Measurements from ENCODE around the gene NDRG3.

NDRG3 gene

DNA sequence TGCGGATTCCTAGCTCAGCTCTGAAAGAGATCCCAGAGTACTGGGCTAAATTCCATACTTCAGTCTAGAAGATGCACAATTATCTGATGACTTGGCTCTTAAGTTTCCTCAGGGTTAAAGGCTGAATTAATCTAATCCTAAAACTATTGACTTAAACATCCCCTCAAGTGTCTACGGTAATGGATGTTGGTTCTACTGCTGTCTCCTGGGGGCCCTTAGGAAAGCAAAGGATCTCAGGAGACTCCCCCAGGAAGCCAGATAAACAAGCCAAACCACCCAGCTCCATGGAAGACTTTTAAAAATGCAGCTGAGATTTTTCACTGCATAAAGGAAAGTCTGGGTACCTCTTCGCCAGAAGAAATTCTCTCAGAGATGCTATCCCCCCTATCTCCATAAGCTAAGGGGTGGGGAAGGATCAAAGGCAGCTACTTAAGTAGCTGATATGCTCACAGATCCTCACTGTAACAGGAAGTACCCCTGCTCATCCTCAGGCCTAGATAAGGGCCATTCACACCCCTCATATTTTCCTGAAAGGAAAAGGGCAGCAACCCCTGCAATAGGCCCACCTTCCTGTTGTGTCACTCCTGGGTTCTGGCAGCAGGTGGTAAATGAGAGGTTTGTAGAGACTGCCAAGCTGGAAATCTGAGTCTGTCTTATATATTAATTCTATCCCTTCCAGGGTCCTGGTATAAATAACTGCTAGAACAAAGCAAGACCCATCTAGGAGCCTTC, 9.3 kb downstream of the NDRG3 start:
- Histone ChIP-seq H2AFZ (ENCODE audit: low read length) (no peak overlapping the region), H3K36me3 (replicated peaks in 1 of 2; ENCODE audit: control insufficient read depth in 2 of 2, insufficient read depth in 2 of 2, low read length in 2 of 2) (no peaks in the 10 kb centered on the region), H3K27me3 (ENCODE audit: control insufficient read depth in 3 of 3, insufficient read depth in 3 of 3, low read depth in 1 of 3, low read length in 3 of 3) (no peaks in the 10 kb centered on the region), H2BK120ac (ENCODE audit: low read depth, low read length) (no peak overlapping the region), H3K4me1 (ENCODE audit: control insufficient read depth in 2 of 2, insufficient read depth in 1 of 2, low read depth in 1 of 2, low read length in 2 of 2) (peaks cover 0 to 4% of the 10 kb centered on the region in 2 donors), H3K27ac (replicated peaks; ENCODE audit: low read length) (no peak overlapping the region), H3K9ac (ENCODE audit: low read depth, low read length, poor library complexity) (no peak overlapping the region), H2AK5ac (ENCODE audit: low read depth, low read length) (no peak overlapping the region), H3K9me3 (replicated peaks in 1 of 2; ENCODE audit: control insufficient read depth in 2 of 2, insufficient read depth in 1 of 2, low read depth in 1 of 2, low read length in 2 of 2) (no peaks in the 10 kb centered on the region), H2BK12ac (ENCODE audit: low read length) (no peak overlapping the region), H2BK15ac (ENCODE audit: low read length) (no peak overlapping the region), H3K4me2 (ENCODE audit: insufficient read depth, low read length, poor library complexity, severe bottlenecking) (no peak overlapping the region), H3K4me3 (ENCODE audit: low read length in 2 of 2) (no peak overlapping the region), H2BK5ac (ENCODE audit: low read length) (no peak overlapping the region), H3K14ac (ENCODE audit: low read length) (no peak overlapping the region), H3K23ac (ENCODE audit: low read depth, low read length, poor library complexity) (no peak overlapping the region), H3K18ac (ENCODE audit: low read length) (no peak overlapping the region), H3K4ac (ENCODE audit: low read length) (no peak overlapping the region), H4K91ac (ENCODE audit: low read depth, low read length, poor library complexity) (no peak overlapping the region), H4K8ac (ENCODE audit: low read depth, low read length) (no peak overlapping the region), H3K79me1 (ENCODE audit: low read depth, low read length) (no peaks in the 10 kb centered on the region)
- WGBS, 2 donors (ENCODE audit: extremely low coverage in 2 of 2, insufficient read length in 2 of 2, insufficient replicate concordance in 1 of 2) = no CpG with 5 or more reads among the region's 3 CpGs
- DNase-seq (ENCODE audit: low spot score) = no peak

- H3K18ac ChIP-seq (ENCODE audit: low read length) = no peak overlapping the region
- no peaks in the 10 kb centered on the region for H3K27me3 ChIP-seq (ENCODE audit: control insufficient read depth in 3 of 3, insufficient read depth in 3 of 3, low read depth in 1 of 3, low read length in 3 of 3)
- H3K14ac ChIP-seq (ENCODE audit: low read length) = no peak overlapping the region
- no peak overlapping the region for H2AK5ac ChIP-seq (ENCODE audit: low read depth, low read length)
- H4K91ac ChIP-seq (ENCODE audit: low read depth, low read length, poor library complexity) = no peak overlapping the region
- no peak overlapping the region for H2BK5ac ChIP-seq (ENCODE audit: low read length)
- no peaks in the 10 kb centered on the region for H3K79me1 ChIP-seq (ENCODE audit: low read depth, low read length)
- H4K8ac ChIP-seq (ENCODE audit: low read depth, low read length) = no peak overlapping the region
- no peaks in the 10 kb centered on the region for H3K36me3 ChIP-seq (replicated peaks in 1 of 2; ENCODE audit: control insufficient read depth in 2 of 2, insufficient read depth in 2 of 2, low read length in 2 of 2)
- H3K27ac ChIP-seq (replicated peaks; ENCODE audit: low read length) = no peak overlapping the region
- H3K4me2 ChIP-seq (ENCODE audit: insufficient read depth, low read length, poor library complexity, severe bottlenecking) = no peak overlapping the region
- H3K9ac ChIP-seq (ENCODE audit: low read depth, low read length, poor library complexity) = no peak overlapping the region
- H3K9me3 ChIP-seq (replicated peaks in 1 of 2; ENCODE audit: control insufficient read depth in 2 of 2, insufficient read depth in 1 of 2, low read depth in 1 of 2, low read length in 2 of 2) = no peaks in the 10 kb centered on the region
- H2AFZ ChIP-seq (ENCODE audit: low read length) = no peak overlapping the region
- WGBS, 2 donors (ENCODE audit: extremely low coverage in 2 of 2, insufficient read length in 2 of 2, insufficient replicate concordance in 1 of 2) = no CpG with 5 or more reads among the region's 1 CpG
- no peak overlapping the region for H2BK120ac ChIP-seq (ENCODE audit: low read depth, low read length)
- H3K23ac ChIP-seq (ENCODE audit: low read depth, low read length, poor library complexity) = no peak overlapping the region
- DNase-seq (ENCODE audit: low spot score) = no peak
- H2BK12ac ChIP-seq (ENCODE audit: low read length) = no peak overlapping the region
- no peak overlapping the region for H3K4ac ChIP-seq (ENCODE audit: low read length)
- peaks cover 0 to 4% of the 10 kb centered on the region in 2 donors for H3K4me1 ChIP-seq (ENCODE audit: control insufficient read depth in 2 of 2, insufficient read depth in 1 of 2, low read depth in 1 of 2, low read length in 2 of 2)
- no peak overlapping the region for H2BK15ac ChIP-seq (ENCODE audit: low read length)
- no peak overlapping the region for H3K4me3 ChIP-seq (ENCODE audit: low read length in 2 of 2)
Measured at GRCh38 chr20:36732456-36732855, 13.4 kb downstream of the NDRG3 start.

GRCh38 chr20:36728986-36729385, 16.9 kb downstream of the NDRG3 start:
- H3K27me3 ChIP-seq (ENCODE audit: control insufficient read depth in 3 of 3, insufficient read depth in 3 of 3, low read depth in 1 of 3, low read length in 3 of 3) = no peaks in the 10 kb centered on the region
- no peak for DNase-seq (ENCODE audit: low spot score)
- no peak overlapping the region for H3K9ac ChIP-seq (ENCODE audit: low read depth, low read length, poor library complexity)
- H4K8ac ChIP-seq (ENCODE audit: low read depth, low read length) = no peak overlapping the region
- H3K14ac ChIP-seq (ENCODE audit: low read length) = no peak overlapping the region
- H2BK120ac ChIP-seq (ENCODE audit: low read depth, low read length) = no peak overlapping the region
- WGBS, 2 donors (ENCODE audit: extremely low coverage in 2 of 2, insufficient read length in 2 of 2, insufficient replicate concordance in 1 of 2) = no CpG with 5 or more reads among the region's 3 CpGs
- H3K4me2 ChIP-seq (ENCODE audit: insufficient read depth, low read length, poor library complexity, severe bottlenecking) = no peak overlapping the region
- H4K91ac ChIP-seq (ENCODE audit: low read depth, low read length, poor library complexity) = no peak overlapping the region
- no peak overlapping the region for H3K18ac ChIP-seq (ENCODE audit: low read length)
- H2AFZ ChIP-seq (ENCODE audit: low read length) = no peak overlapping the region
- no peak overlapping the region for H3K27ac ChIP-seq (replicated peaks; ENCODE audit: low read length)
- H3K36me3 ChIP-seq (replicated peaks in 1 of 2; ENCODE audit: control insufficient read depth in 2 of 2, insufficient read depth in 2 of 2, low read length in 2 of 2) = no peaks in the 10 kb centered on the region
- no peaks in the 10 kb centered on the region for H3K9me3 ChIP-seq (replicated peaks in 1 of 2; ENCODE audit: control insufficient read depth in 2 of 2, insufficient read depth in 1 of 2, low read depth in 1 of 2, low read length in 2 of 2)
- H3K4ac ChIP-seq (ENCODE audit: low read length) = no peak overlapping the region
- H3K4me3 ChIP-seq (ENCODE audit: low read length in 2 of 2) = no peak overlapping the region
- peaks cover 0 to 2% of the 10 kb centered on the region in 2 donors for H3K4me1 ChIP-seq (ENCODE audit: control insufficient read depth in 2 of 2, insufficient read depth in 1 of 2, low read depth in 1 of 2, low read length in 2 of 2)
- H2BK5ac ChIP-seq (ENCODE audit: low read length) = no peak overlapping the region
- no peak overlapping the region for H3K23ac ChIP-seq (ENCODE audit: low read depth, low read length, poor library complexity)
- H2BK12ac ChIP-seq (ENCODE audit: low read length) = no peak overlapping the region
- no peak overlapping the region for H2AK5ac ChIP-seq (ENCODE audit: low read depth, low read length)
- H2BK15ac ChIP-seq (ENCODE audit: low read length) = no peak overlapping the region
- H3K79me1 ChIP-seq (ENCODE audit: low read depth, low read length) = no peaks in the 10 kb centered on the region

DNA sequence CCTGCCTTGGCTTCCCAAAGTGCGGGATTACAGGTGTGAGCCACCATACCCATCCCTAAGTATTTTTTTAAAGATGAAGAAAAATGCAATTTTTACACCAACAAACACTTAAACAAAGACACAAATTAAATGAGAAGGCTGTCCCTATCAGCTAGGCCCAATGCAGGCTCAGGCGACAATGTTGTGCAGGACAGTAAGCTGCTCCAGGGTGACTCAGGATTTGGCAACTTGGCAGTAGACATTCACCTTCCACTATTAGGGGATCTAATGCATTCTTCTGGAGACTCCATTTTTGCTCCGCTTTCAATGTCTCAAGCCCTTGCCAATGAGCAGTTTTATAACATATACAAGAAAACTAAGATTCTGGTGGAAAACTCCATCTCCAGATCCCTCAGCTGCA, 19.7 kb downstream of the NDRG3 start:
- H3K79me1 ChIP-seq (ENCODE audit: low read depth, low read length) = no peaks in the 10 kb centered on the region
- no peak overlapping the region for H2BK12ac ChIP-seq (ENCODE audit: low read length)
- no peak for DNase-seq (ENCODE audit: low spot score)
- H2BK120ac ChIP-seq (ENCODE audit: low read depth, low read length) = no peak overlapping the region
- no peak overlapping the region for H2AFZ ChIP-seq (ENCODE audit: low read length)
- no peak overlapping the region for H3K4me2 ChIP-seq (ENCODE audit: insufficient read depth, low read length, poor library complexity, severe bottlenecking)
- H3K23ac ChIP-seq (ENCODE audit: low read depth, low read length, poor library complexity) = no peak overlapping the region
- no peaks in the 10 kb centered on the region for H3K36me3 ChIP-seq (replicated peaks in 1 of 2; ENCODE audit: control insufficient read depth in 2 of 2, insufficient read depth in 2 of 2, low read length in 2 of 2)
- no peaks in the 10 kb centered on the region for H3K4me1 ChIP-seq (ENCODE audit: control insufficient read depth in 2 of 2, insufficient read depth in 1 of 2, low read depth in 1 of 2, low read length in 2 of 2)
- H3K27ac ChIP-seq (replicated peaks; ENCODE audit: low read length) = no peak overlapping the region
- H3K27me3 ChIP-seq (ENCODE audit: control insufficient read depth in 3 of 3, insufficient read depth in 3 of 3, low read depth in 1 of 3, low read length in 3 of 3) = no peaks in the 10 kb centered on the region
- H3K4me3 ChIP-seq (ENCODE audit: low read length in 2 of 2) = no peak overlapping the region
- no peak overlapping the region for H2BK15ac ChIP-seq (ENCODE audit: low read length)
- H3K14ac ChIP-seq (ENCODE audit: low read length) = no peak overlapping the region
- H4K8ac ChIP-seq (ENCODE audit: low read depth, low read length) = no peak overlapping the region
- H3K9me3 ChIP-seq (replicated peaks in 1 of 2; ENCODE audit: control insufficient read depth in 2 of 2, insufficient read depth in 1 of 2, low read depth in 1 of 2, low read length in 2 of 2) = no peaks in the 10 kb centered on the region
- H2BK5ac ChIP-seq (ENCODE audit: low read length) = no peak overlapping the region
- no peak overlapping the region for H3K9ac ChIP-seq (ENCODE audit: low read depth, low read length, poor library complexity)
- H3K18ac ChIP-seq (ENCODE audit: low read length) = no peak overlapping the region
- H3K4ac ChIP-seq (ENCODE audit: low read length) = no peak overlapping the region
- no peak overlapping the region for H4K91ac ChIP-seq (ENCODE audit: low read depth, low read length, poor library complexity)
- WGBS, 2 donors (ENCODE audit: extremely low coverage in 2 of 2, insufficient read length in 2 of 2, insufficient replicate concordance in 1 of 2) = no CpG with 5 or more reads among the region's 3 CpGs
- H2AK5ac ChIP-seq (ENCODE audit: low read depth, low read length) = no peak overlapping the region
